Endothelial cell of umbilical vein (primary cell): ENCODE data around the gene GZF1. TPM values are rescaled to one million over a fixed set of nuclear protein-coding genes. Genes with fewer than 3 reads are reported as not detected.

Experiments
- BruUV-seq: library from RNA; stranded (reverse); fragments of 400-500 nt; replicated peaks from 2 replicates; lab custom pipeline; 2021; lab: Mats Ljungman, UMichigan
- CTCF ChIA-PET: fragments of 300-600, 350-600 bp; sonication (Branson Sonifier 250); formaldehyde crosslinking; loops from one replicate; lab custom pipeline; 2021; ENCODE audit warnings: antibody characterized with exemption, inconsistent platforms; lab: Charles Lee
- POLR2A ChIA-PET: fragments of 300-600, 350-600 bp; sonication (Branson Sonifier 250); formaldehyde crosslinking; loops from one replicate; lab custom pipeline; 2021; ENCODE audit warnings: antibody characterized with exemption, inconsistent platforms; lab: Charles Lee
- DNase-seq: peaks from one replicate; pipeline ENCODE4 v3.0.0-alpha.2; 2011; ENCODE audit warnings: low read depth, low spot score
- FAIRE-seq: peaks from 2 replicates; lab custom pipeline; 2011; peaks lifted over from hg19 to GRCh38; lab: Jason Lieb, UNC
- H2AFZ ChIP-seq: 2 replicates; pipeline ENCODE4 v1.6.0; 2012; ENCODE audit warnings: low read depth, low read length, control low read depth, inconsistent platforms
- H3K27ac ChIP-seq: 2 replicates; pipeline ENCODE4 v1.5.1; 2011; ENCODE audit warnings: low read depth, mild to moderate bottlenecking, control low read depth, low read length, moderate library complexity; ENCODE audit not compliant: insufficient read depth
- H3K27me3 ChIP-seq, 2 experiments: 2 replicates each; pipeline versions ENCODE4 v1.6.0 to v1.6.1; 2011; ENCODE audit warnings: low read length in 2 of 2, mixed read lengths in 1 of 2; ENCODE audit not compliant: control insufficient read depth in 2 of 2, insufficient read depth in 2 of 2
- H3K36me3 ChIP-seq, 2 experiments: 2 replicates in 1 of 2; 3 replicates in 1 of 2; pipeline ENCODE4 v1.5.1; 2011; ENCODE audit warnings: low read length in 2 of 2, mild to moderate bottlenecking in 1 of 2, moderate library complexity in 1 of 2; ENCODE audit not compliant: control insufficient read depth in 2 of 2, insufficient read depth in 2 of 2; ENCODE audit errors: extremely low read depth in 1 of 2
- H3K4me1 ChIP-seq: 3 replicates; pipeline ENCODE4 v1.5.1; 2011; ENCODE audit warnings: mild to moderate bottlenecking, low read length; ENCODE audit not compliant: control insufficient read depth, insufficient read depth; ENCODE audit errors: extremely low read depth
- H3K4me2 ChIP-seq: 2 replicates; pipeline ENCODE4 v1.6.1; 2011; ENCODE audit warnings: low read length, control low read depth, mixed read lengths; ENCODE audit not compliant: insufficient read depth
- H3K4me3 ChIP-seq, 3 experiments: fragments of 200-600 bp in 1 of 3; sonication (generic), shearing (Covaris generic) in 1 of 3; replicated peaks in 1 of 3; 2 replicates each; pipeline ENCODE4 v1.5.1; 2011 to 2016; ENCODE audit warnings: control low read depth in 3 of 3, low read length in 3 of 3, mild to moderate bottlenecking in 2 of 3, inconsistent platforms in 1 of 3, low read depth in 1 of 3, moderate library complexity in 1 of 3; ENCODE audit not compliant: insufficient read depth in 1 of 3
- H3K79me2 ChIP-seq: 2 replicates; pipeline ENCODE4 v1.6.0; 2012; ENCODE audit warnings: low read length, inconsistent platforms; ENCODE audit not compliant: control insufficient read depth, insufficient read depth
- H3K9ac ChIP-seq: replicated peaks from 2 replicates; pipeline ENCODE3; 2011; ENCODE audit warnings: low read length, control low read depth; ENCODE audit not compliant: insufficient read depth; ENCODE audit errors: extremely low read depth
- H3K9me1 ChIP-seq: replicated peaks from 3 replicates; pipeline ENCODE4 v1.6.0; 2011; ENCODE audit warnings: mild to moderate bottlenecking, low read length; ENCODE audit not compliant: control insufficient read depth, insufficient read depth; ENCODE audit errors: extremely low read depth
- H3K9me3 ChIP-seq: replicated peaks from 2 replicates; pipeline ENCODE4 v1.5.1; 2012; ENCODE audit warnings: low read length, inconsistent platforms; ENCODE audit not compliant: control insufficient read depth, insufficient read depth
- H4K20me1 ChIP-seq: replicated peaks from 2 replicates; pipeline ENCODE3; 2011; ENCODE audit warnings: mild to moderate bottlenecking, low read length; ENCODE audit not compliant: control insufficient read depth, insufficient read depth; ENCODE audit errors: extremely low read depth
- EZH2 ChIP-seq: IDR thresholded peaks from 2 replicates; pipeline ENCODE4 v1.6.1; 2012; ENCODE audit warnings: borderline replicate concordance, low read depth, mild to moderate bottlenecking, moderate library complexity, low read length, inconsistent platforms; ENCODE audit not compliant: severe bottlenecking
- FOS ChIP-seq: IDR thresholded peaks from 2 replicates; pipeline ENCODE4 v1.6.1; 2011; ENCODE audit warnings: mild to moderate bottlenecking, low read length, moderate library complexity, borderline replicate concordance; ENCODE audit not compliant: insufficient read depth
- GATA2 ChIP-seq: IDR thresholded peaks from 2 replicates; pipeline ENCODE4 v1.7.0; 2011; ENCODE audit warnings: low read depth, mild to moderate bottlenecking, moderate library complexity, mixed read lengths, low read length; ENCODE audit not compliant: insufficient read length, insufficient read depth
- JUN ChIP-seq: IDR thresholded peaks from 2 replicates; pipeline ENCODE4 v1.6.1; 2011; ENCODE audit warnings: borderline replicate concordance, low read depth; ENCODE audit not compliant: insufficient read length, insufficient read depth
- MYC ChIP-seq: IDR thresholded peaks from one replicate; pipeline ENCODE4 v1.6.1; 2011; ENCODE audit warnings: mild to moderate bottlenecking, low read depth, low read length
- POLR2A ChIP-seq: IDR thresholded peaks from 2 replicates; pipeline ENCODE4 v1.6.1; 2012; ENCODE audit warnings: low read depth, mild to moderate bottlenecking, control low read depth, low read length
- POLR2AphosphoS5 ChIP-seq: IDR thresholded peaks from 2 replicates; pipeline ENCODE4 v1.6.1; 2012; ENCODE audit warnings: low read depth, mild to moderate bottlenecking, control low read depth, low read length, moderate library complexity; ENCODE audit not compliant: insufficient read depth
- dilution Hi-C: fragments of 300-500 bp; cut with MboI; formaldehyde crosslinking; loops from one replicate; pipeline ENCODE4 v1.15.0; 2019; ENCODE audit warnings: low sequenced_read_pairs; ENCODE audit not compliant: extremely low pct_ligation_motif_present
- intact Hi-C: fragments of 100-400 bp; cut with micrococcal nuclease; formaldehyde crosslinking; loops from one replicate; pipeline ENCODE4 v1.10.0; 2022
- polyA plus RNA-seq, 4 experiments: library from polyadenylated mRNA; depleted of rRNA in 3 of 4; stranded (reverse) in 3 of 4; unstranded in 1 of 4; fragments of >200 nt; gene quantifications; 2 replicates each; pipeline versions ENCODE4 v1.2.1 to v1.2.3, GENCODE V29; 2011 to 2012; ENCODE audit warnings: missing spikeins in 1 of 4
- total RNA-seq: library from RNA; stranded (reverse); gene quantifications from 2 replicates; pipeline ENCODE4 v1.2.3, GENCODE V29; 2021
- TF ChIP-seq, protein P1 (sequence below): IDR thresholded peaks from 2 replicates; pipeline ENCODE4 v1.6.1; 2011; ENCODE audit not compliant: insufficient read depth, insufficient read length
- TF ChIP-seq, protein P2 (sequence below), 2 donors: IDR thresholded peaks; 1 replicate in 1 of 2; 2 replicates in 1 of 2; pipeline ENCODE4 v1.5.1; 2011; ENCODE audit warnings: low read length in 2 of 2, mild to moderate bottlenecking in 2 of 2, moderate library complexity in 2 of 2, control low read depth in 1 of 2, inconsistent platforms in 1 of 2, low read depth in 1 of 2; ENCODE audit not compliant: insufficient read depth in 1 of 2; ENCODE audit errors: extremely low read depth in 1 of 2

GZF1 gene
- total and polyA plus RNA-seq, 2 donors (not counting 3 experiments of a cell fraction or from before 2014, with no cell fraction given): 9.7 to 10.0 TPM

DNA sequence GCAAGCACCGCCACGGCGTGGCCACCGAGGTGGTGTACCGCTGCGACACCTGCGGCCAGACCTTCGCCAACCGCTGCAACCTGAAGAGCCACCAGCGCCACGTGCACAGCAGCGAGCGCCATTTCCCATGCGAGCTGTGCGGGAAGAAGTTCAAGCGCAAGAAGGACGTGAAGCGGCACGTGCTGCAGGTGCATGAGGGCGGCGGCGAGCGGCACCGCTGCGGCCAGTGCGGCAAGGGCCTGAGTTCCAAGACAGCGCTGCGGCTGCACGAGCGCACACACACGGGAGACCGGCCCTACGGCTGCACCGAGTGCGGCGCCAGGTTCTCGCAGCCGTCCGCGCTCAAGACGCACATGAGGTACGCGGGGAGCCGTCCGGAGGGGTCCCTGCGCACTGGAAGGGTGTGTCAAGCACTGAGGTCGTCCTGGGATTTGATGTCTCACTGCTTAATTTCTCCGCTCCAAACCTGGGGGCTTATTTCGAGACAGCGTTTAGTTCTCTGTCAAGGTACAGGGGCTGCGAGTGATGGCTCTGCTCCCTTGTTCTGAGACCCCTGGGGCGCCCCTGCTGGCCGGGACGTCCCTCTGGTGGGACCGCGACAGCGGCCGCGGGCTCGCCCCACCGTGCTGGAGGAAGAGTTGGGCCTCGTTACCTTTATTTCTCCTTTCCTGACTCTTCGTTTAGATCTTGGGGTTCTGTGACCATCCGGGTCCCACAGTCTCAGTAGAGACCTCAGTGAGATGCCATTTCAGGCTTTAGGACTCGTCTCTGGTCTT is 3.6 kb downstream of the GZF1 start:
- POLR2A ChIA-PET: no interaction called here
- DNase-seq (no peak), FAIRE-seq (no peak)
- peaks cover 4% of the 10 kb centered on the region for H4K20me1 ChIP-seq
- H3K27ac ChIP-seq: no peak overlapping the region
- dilution Hi-C loops: no loop called here
- no TSS peak for BruUV-seq
- H3K4me1 ChIP-seq: peaks cover 39% of the 10 kb centered on the region
- CTCF ChIA-PET: no interaction called here
- no peaks in the 10 kb centered on the region for H3K27me3 ChIP-seq
- H3K9me3 ChIP-seq: no peaks in the 10 kb centered on the region
- peaks cover 68% of the 10 kb centered on the region for H3K79me2 ChIP-seq
- no peak for TF ChIP-seq GATA2
- TF ChIP-seq, protein P1, sequence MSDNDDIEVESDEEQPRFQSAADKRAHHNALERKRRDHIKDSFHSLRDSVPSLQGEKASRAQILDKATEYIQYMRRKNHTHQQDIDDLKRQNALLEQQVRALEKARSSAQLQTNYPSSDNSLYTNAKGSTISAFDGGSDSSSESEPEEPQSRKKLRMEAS: no peak
- TF ChIP-seq, protein P2, sequence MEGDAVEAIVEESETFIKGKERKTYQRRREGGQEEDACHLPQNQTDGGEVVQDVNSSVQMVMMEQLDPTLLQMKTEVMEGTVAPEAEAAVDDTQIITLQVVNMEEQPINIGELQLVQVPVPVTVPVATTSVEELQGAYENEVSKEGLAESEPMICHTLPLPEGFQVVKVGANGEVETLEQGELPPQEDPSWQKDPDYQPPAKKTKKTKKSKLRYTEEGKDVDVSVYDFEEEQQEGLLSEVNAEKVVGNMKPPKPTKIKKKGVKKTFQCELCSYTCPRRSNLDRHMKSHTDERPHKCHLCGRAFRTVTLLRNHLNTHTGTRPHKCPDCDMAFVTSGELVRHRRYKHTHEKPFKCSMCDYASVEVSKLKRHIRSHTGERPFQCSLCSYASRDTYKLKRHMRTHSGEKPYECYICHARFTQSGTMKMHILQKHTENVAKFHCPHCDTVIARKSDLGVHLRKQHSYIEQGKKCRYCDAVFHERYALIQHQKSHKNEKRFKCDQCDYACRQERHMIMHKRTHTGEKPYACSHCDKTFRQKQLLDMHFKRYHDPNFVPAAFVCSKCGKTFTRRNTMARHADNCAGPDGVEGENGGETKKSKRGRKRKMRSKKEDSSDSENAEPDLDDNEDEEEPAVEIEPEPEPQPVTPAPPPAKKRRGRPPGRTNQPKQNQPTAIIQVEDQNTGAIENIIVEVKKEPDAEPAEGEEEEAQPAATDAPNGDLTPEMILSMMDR (IDR thresholded peaks at IDR 0.05; ENCODE audit: extremely low read depth in 1 of 2, insufficient read depth in 1 of 2, low read depth in 1 of 2, low read length in 2 of 2): no peak
- no peak for TF ChIP-seq FOS
- no peak for TF ChIP-seq MYC
- TF ChIP-seq JUN: no peak
- TF ChIP-seq POLR2A: no peak
- TF ChIP-seq POLR2AphosphoS5: no peak
- TF ChIP-seq EZH2: no peak
- no peak overlapping the region for H3K9ac ChIP-seq
- no peak overlapping the region for H2AFZ ChIP-seq
- H3K36me3 ChIP-seq: peaks cover 25 to 29% of the 10 kb centered on the region in 2 experiments
- H3K9me1 ChIP-seq: no peaks in the 10 kb centered on the region
- H3K4me3 ChIP-seq: no peak overlapping the region
- intact Hi-C loops: loop anchor here (10.0 kb wide), 1 partner anchor 739 kb away; no protein-coding TSS in a partner anchor
- H3K4me2 ChIP-seq: no peak overlapping the region
